ENCODE data around the gene U2AF2. TPM values are rescaled to one million over a fixed set of nuclear protein-coding genes. Genes with fewer than 3 reads are reported as not detected.

The U2AF2 gene
- total and polyA plus RNA-seq, 2 of the 4 experiments (the other 2 are of a cell fraction) = 120 to 260 TPM

GRCh38 chr19:55625004-55625326 is 29.9 kb upstream of the U2AF2 start:
- peak overlapping the region; percentile 11 to 50; a peak in 2 of 4 replicates for H4K8ac ChIP-seq (ENCODE audit: low read depth in 2 of 2, low read length in 2 of 2)
- H3K9ac ChIP-seq (ENCODE audit: low read depth, low read length) = peak overlapping the region; percentile 71; the same call in 1 of the 2 replicates
- H2AK9ac ChIP-seq (replicated peaks; ENCODE audit: low read depth, low read length, poor library complexity) = no peak overlapping the region
- no TSS peak for BruUV-seq (replicated peaks)
- no peak overlapping the region for H2BK5ac ChIP-seq (ENCODE audit: low read depth, low read length, poor library complexity, severe bottlenecking)
- H2BK15ac ChIP-seq (ENCODE audit: low read depth, low read length) = no peak overlapping the region
- no peak overlapping the region for H2AK5ac ChIP-seq (ENCODE audit: low read depth, low read length)
- no peaks in the 10 kb centered on the region for H3K9me3 ChIP-seq (ENCODE audit: control insufficient read depth, insufficient read depth, low read length)
- H4K91ac ChIP-seq (ENCODE audit: insufficient read depth, low read depth, low read length) = no peak overlapping the region
- no peaks in the 10 kb centered on the region; the same call in 1 of the 2 replicates for H4K20me1 ChIP-seq (ENCODE audit: insufficient read depth, low read length)
- no peak overlapping the region for H3K27ac ChIP-seq (ENCODE audit: insufficient read depth, low read length)
- no peak overlapping the region for H4K5ac ChIP-seq (ENCODE audit: low read depth, low read length)
- peak overlapping the region; percentile 97 for H3K4me2 ChIP-seq (ENCODE audit: low read depth, low read length)
- in situ Hi-C loops (cut with MboI; ENCODE audit: low sequenced_read_pairs) = loop anchor here (25.0 kb wide), 2 partner anchors 338 to 513 kb away; partner anchors contain the start of genes BRSK1, HSPBP1 and PPP1R12C
- dilution Hi-C loops (cut with HindIII; ENCODE audit: low sequenced_read_pairs, unreplicated experiment) = no loop called here
- POLR2A ChIA-PET (ENCODE audit: unreplicated experiment) = interaction anchor here (0.9 to 1.0 kb wide), 2 partner anchors 26 to 72 kb away, joined by 3 to 4 read pairs; partner anchors contain the start of gene FIZ1
- ATAC-seq (ENCODE audit: low read depth) (no peak), DNase-seq (no peak)
- 0 out of 2 replicates have a peak, but pooled peaks cover 7% of the 10 kb centered on the region for H3K9me1 ChIP-seq (ENCODE audit: insufficient read depth, low read length)
- no peak overlapping the region for H3K56ac ChIP-seq (ENCODE audit: extremely low read depth, insufficient read depth, low read length)
- intact Hi-C loops (cut with micrococcal nuclease) = no loop called here
- H3K36me3 ChIP-seq (ENCODE audit: control insufficient read depth, insufficient read depth, low read length) = peaks cover 13% of the 10 kb centered on the region; the same call in 1 of the 2 replicates
- TF ChIP-seq MXI1 (IDR thresholded peaks at IDR 0.05; ENCODE audit: borderline replicate concordance, low read depth, low read length) = no peak
- TF ChIP-seq MAZ (IDR thresholded peaks at IDR 0.05; ENCODE audit: borderline replicate concordance, low read depth, low read length) = no peak
- TF ChIP-seq RCOR1 (IDR thresholded peaks at IDR 0.05; ENCODE audit: insufficient replicate concordance, low read length) = no peak
- no peak for TF ChIP-seq CHD1 (IDR thresholded peaks at IDR 0.05; ENCODE audit: low read depth, low read length)
- TF ChIP-seq NFE2L2 (IDR thresholded peaks at IDR 0.05; ENCODE audit: low read depth, low read length) = no peak
- H3K18ac ChIP-seq (ENCODE audit: low read depth, low read length) = no peak overlapping the region
- H2BK20ac ChIP-seq (ENCODE audit: low read depth, low read length) = no peak overlapping the region
- 25% methylated on average over 4 of the region's 11 CpGs; no CpG with 5 or more reads in 1 of the 2 experiments for WGBS, 2 experiments (ENCODE audit: extremely low coverage in 2 of 2, insufficient read length in 1 of 2)
- H3K14ac ChIP-seq (replicated peaks; ENCODE audit: low read depth, low read length) = 0 out of 2 replicates have a peak overlapping the region, but pooled peaks have one; percentile 58
- CTCF ChIA-PET = interaction anchor here (2.0 kb wide), 1 partner anchor 19 kb away, joined by 6 read pairs; no protein-coding TSS in a partner anchor
- H3K27me3 ChIP-seq (ENCODE audit: control insufficient read depth, insufficient read depth, low read length) = no peaks in the 10 kb centered on the region
- H3K23ac ChIP-seq (ENCODE audit: low read depth, low read length) = no peak overlapping the region
- peaks cover 7 to 30% of the 10 kb centered on the region in 2 experiments for H3K79me1 ChIP-seq (ENCODE audit: low read depth in 1 of 2, low read length in 2 of 2)
- H3K4me3 ChIP-seq (ENCODE audit: insufficient read depth, low read depth, low read length) = peak overlapping the region; percentile 83
- H3K4ac ChIP-seq (ENCODE audit: low read depth, low read length) = no peak overlapping the region
- peaks cover 3% of the 10 kb centered on the region; the same call in 1 of the 2 replicates for H3K4me1 ChIP-seq (ENCODE audit: control insufficient read depth, insufficient read depth, low read length)
- peak overlapping the region; percentile 93 for H2AFZ ChIP-seq (replicated peaks; ENCODE audit: low read length, poor library complexity)
- H2BK120ac ChIP-seq (ENCODE audit: low read depth, low read length) = no peak overlapping the region
